Stimulated activated CD4-positive, alpha-beta T cell treated with anti-CD3 and anti-CD28 coated beads, Interleukin-4, amount 100 ng/mL, for 1 hour (primary cell): ENCODE data around the gene AHCYL2.
"Not testable (repeated sequence)": the region's sequence is repeated elsewhere in the genome, so short reads cannot be mapped to it uniquely, and the experiment has no call there.

Experiments
- DNase-seq: peaks from one replicate; pipeline ENCODE4 v3.0.0-alpha.2; 2020

Gene AHCYL2

GRCh38 chr7:129462420-129462819 is 237.6 kb downstream of the AHCYL2 start:
- no peak for DNase-seq

- DNase-seq = no peak
These were observed 239.4 kb downstream of the AHCYL2 start for GRCh38 chr7:129464194-129464593.

GRCh38 chr7:129465080-129465479 is 240.2 kb downstream of the AHCYL2 start:
- DNase-seq = no peak

GRCh38 chr7:129466796-129467195 is 242.0 kb downstream of the AHCYL2 start:
- DNase-seq = no peak

- DNase-seq = no peak
These were observed 243.3 kb downstream of the AHCYL2 start for GRCh38 chr7:129468087-129468486.

- DNase-seq = no peak
These were observed 243.7 kb downstream of the AHCYL2 start for GRCh38 chr7:129468547-129468946.

GRCh38 chr7:129469930-129470329 is 245.1 kb downstream of the AHCYL2 start:
- DNase-seq = no peak

GRCh38 chr7:129470411-129470810 is 245.6 kb downstream of the AHCYL2 start:
- DNase-seq = no peak

GRCh38 chr7:129471402-129471827 is 246.6 kb downstream of the AHCYL2 start:
- DNase-seq = no peak

GRCh38 chr7:129475931-129476330 is 251.1 kb downstream of the AHCYL2 start:
- not testable (repeated sequence) for DNase-seq

GRCh38 chr7:129476398-129476797 is 251.6 kb downstream of the AHCYL2 start:
- not testable (repeated sequence) for DNase-seq
